AG04450 (cell line): ENCODE data around the gene FOXK2. TPM values are rescaled to one million over a fixed set of nuclear protein-coding genes. Genes with fewer than 3 reads are reported as not detected.
"Not testable (repeated sequence)": the region's sequence is repeated elsewhere in the genome, so short reads cannot be mapped to it uniquely, and the experiment has no call there.

ENCODE experiments used
- CTCF ChIA-PET: fragments of 300-600, 350-600 bp; formaldehyde crosslinking; extraction: SDS; loops from one replicate; lab custom pipeline; 2022; ENCODE audit warnings: antibody characterized with exemption, inconsistent platforms; lab: Charles Lee
- POLR2A ChIA-PET: fragments of 350-600 bp; formaldehyde crosslinking; extraction: SDS; loops from one replicate; lab custom pipeline; 2021; ENCODE audit warnings: antibody characterized with exemption, inconsistent platforms; lab: Yijun Ruan, JAX
- DNase-seq: peaks from one replicate; pipeline ENCODE4 v3.0.0-alpha.2; 2011; ENCODE audit warnings: low read depth, low spot score
- H3K27ac ChIP-seq: one replicate; pipeline ENCODE4 v1.5.1; 2012; ENCODE audit warnings: low read depth, low read length, control low read depth
- H3K27me3 ChIP-seq: one replicate; pipeline ENCODE4 v1.6.0; 2012; ENCODE audit warnings: low read length; ENCODE audit not compliant: control insufficient read depth, insufficient read depth
- H3K4me3 ChIP-seq: 2 replicates; pipeline ENCODE4 v1.5.1; 2011; ENCODE audit warnings: mild to moderate bottlenecking, low read depth, low read length, control low read depth
- H3K9me3 ChIP-seq: 2 replicates; pipeline ENCODE4 v1.5.1; 2012; ENCODE audit warnings: low read length; ENCODE audit not compliant: control insufficient read depth, insufficient read depth
- CTCF ChIP-seq: IDR thresholded peaks from 2 replicates; pipeline ENCODE4 v1.5.1; 2011; ENCODE audit warnings: low read depth, low read length, control low read depth, inconsistent platforms
- polyA plus RNA-seq: library from polyadenylated mRNA; depleted of rRNA; stranded (reverse); fragments of >200 nt; gene quantifications from 2 replicates; pipeline ENCODE4 v1.2.3, GENCODE V29; 2011

FOXK2 gene
- polyA plus RNA-seq, 1 experiment: 21.7 TPM

GRCh38 chr17:82502207-82502606, 17.3 kb upstream of the FOXK2 start:
- no peak overlapping the region for H3K27ac ChIP-seq
- no peaks in the 10 kb centered on the region for H3K27me3 ChIP-seq
- no peak overlapping the region for H3K4me3 ChIP-seq
- ChIA-PET CTCF (interaction anchor here (0.7 kb wide), 1 partner anchor 297 kb away, joined by 7 read pairs; no protein-coding TSS in a partner anchor), POLR2A (no interaction called here)
- DNase-seq: no peak
- no peak for TF ChIP-seq CTCF
- H3K9me3 ChIP-seq: no peaks in the 10 kb centered on the region; the same call in 1 of the 2 replicates

DNA sequence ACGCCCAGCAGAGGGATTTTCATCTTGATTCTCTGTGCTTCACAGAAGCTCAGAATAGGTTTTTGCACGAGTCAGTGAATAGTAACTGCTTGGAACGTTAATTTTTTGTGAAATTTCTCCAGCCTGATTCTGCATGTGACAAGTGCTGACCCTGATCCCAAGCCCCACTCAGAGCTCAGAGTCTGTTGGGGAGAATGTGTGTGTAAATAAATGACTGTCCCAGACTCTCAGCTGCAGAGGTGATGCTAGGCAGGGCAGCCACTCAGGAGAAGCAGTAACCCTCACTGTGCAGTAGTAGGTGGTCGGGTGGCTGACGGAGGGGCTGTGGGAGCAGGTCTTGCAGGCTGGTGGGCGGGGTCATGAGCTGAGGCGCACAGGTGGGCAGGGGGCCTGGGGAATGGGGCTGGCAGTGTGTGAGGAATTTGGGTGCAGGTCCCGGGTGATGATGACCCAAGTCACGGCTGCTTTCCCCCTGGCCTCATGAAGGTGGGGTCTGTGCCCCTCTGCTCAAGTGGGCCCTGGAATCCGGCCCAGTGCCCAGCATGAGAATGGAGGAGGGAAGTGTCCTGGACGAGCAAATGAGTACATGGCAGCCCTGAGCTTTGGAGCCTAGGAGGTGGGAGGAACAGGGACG, 16.3 kb upstream of the FOXK2 start:
- DNase-seq: no peak
- no peak for TF ChIP-seq CTCF
- Histone ChIP-seq H3K27me3 (no peaks in the 10 kb centered on the region), H3K4me3 (no peak overlapping the region), H3K27ac (no peak overlapping the region), H3K9me3 (no peaks in the 10 kb centered on the region)
- ChIA-PET CTCF (interaction anchor here (1.0 to 1.4 kb wide), 2 partner anchors 48 to 52 kb away, joined by 3 to 5 read pairs; no protein-coding TSS in a partner anchor), POLR2A (no interaction called here)

DNA sequence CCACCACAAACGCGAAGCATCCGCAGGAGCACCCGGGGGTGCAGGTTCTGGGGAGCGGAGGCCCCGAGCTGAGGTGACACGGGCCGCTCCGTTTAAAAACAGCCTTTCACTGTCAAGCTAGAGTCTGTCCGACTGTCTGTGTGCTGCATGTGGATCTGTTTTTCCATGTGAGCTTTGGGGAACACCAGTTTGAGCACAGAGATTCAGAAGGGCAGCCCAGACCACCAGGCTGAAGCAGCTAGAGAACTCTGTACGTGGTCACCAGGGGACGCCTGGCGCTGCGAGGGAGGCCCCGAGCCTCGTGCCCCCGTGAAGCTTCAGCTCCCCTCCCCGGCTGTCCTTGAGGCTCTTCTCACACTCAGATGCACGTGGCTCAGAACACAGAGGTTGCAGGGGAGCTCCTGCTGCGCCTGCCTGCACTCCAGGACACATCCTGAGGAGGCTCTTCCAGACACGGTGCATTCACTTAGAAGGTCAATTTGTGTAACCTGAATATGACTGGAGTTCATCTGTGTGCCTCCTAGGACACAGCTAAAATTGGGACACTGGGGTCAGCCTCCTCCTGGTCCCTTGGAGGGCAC, 15.7 kb upstream of the FOXK2 start:
- ChIA-PET POLR2A (no interaction called here), CTCF (interaction anchor here (1.4 kb wide), 1 partner anchor 48 kb away, joined by 5 read pairs; no protein-coding TSS in a partner anchor)
- no peak for TF ChIP-seq CTCF
- no peak for DNase-seq
- no peaks in the 10 kb centered on the region for H3K9me3 ChIP-seq
- no peak overlapping the region for H3K4me3 ChIP-seq
- no peaks in the 10 kb centered on the region for H3K27me3 ChIP-seq
- H3K27ac ChIP-seq: no peak overlapping the region

GRCh38 chr17:82505296-82505695, 14.2 kb upstream of the FOXK2 start:
- POLR2A ChIA-PET: no interaction called here
- no peak for DNase-seq
- Histone ChIP-seq H3K4me3 (no peak overlapping the region), H3K9me3 (no peaks in the 10 kb centered on the region), H3K27ac (no peak overlapping the region), H3K27me3 (no peaks in the 10 kb centered on the region)
- TF ChIP-seq CTCF: no peak
- CTCF ChIA-PET: no interaction called here

DNA sequence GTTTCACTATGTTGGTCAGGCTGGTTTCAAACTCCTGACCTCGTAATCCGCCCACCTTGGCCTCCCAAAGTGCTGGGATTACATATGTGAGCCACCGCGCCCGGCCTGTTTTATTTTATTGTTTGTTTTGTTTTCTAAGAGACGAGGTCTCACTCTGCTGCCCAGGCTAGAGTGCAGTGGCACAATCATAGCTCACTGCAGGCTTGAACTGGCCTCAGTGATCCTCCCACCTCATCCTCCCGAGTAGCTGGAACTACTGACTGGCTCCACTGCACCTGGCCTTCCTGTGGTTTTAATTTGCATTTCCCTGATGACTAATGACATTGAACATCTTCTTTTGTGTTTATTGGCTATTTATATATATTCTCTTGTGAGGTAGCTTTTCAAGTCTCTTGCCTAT, 13.1 kb upstream of the FOXK2 start:
- H3K27me3 ChIP-seq, DNase-seq, H3K27ac ChIP-seq, H3K9me3 ChIP-seq, CTCF ChIA-PET, H3K4me3 ChIP-seq: not testable (repeated sequence)
- POLR2A ChIA-PET: interaction anchor here (0.9 kb wide), 1 partner anchor 11 kb away, joined by 3 read pairs; no protein-coding TSS in a partner anchor
